Iris pigment epithelial cell (primary cell): Measurements from ENCODE around the gene LCN6.
"Not testable (repeated sequence)": the region's sequence is repeated elsewhere in the genome, so short reads cannot be mapped to it uniquely, and the experiment has no call there.

Experiments used
- DNase-seq: peaks from one replicate; pipeline ENCODE4 v3.0.0-alpha.2; 2011; ENCODE audit warnings: low read depth

Gene LCN6

GRCh38 chr9:136709454-136710109, 38.7 kb downstream of the LCN6 start:
- DNase-seq = no peak

DNA sequence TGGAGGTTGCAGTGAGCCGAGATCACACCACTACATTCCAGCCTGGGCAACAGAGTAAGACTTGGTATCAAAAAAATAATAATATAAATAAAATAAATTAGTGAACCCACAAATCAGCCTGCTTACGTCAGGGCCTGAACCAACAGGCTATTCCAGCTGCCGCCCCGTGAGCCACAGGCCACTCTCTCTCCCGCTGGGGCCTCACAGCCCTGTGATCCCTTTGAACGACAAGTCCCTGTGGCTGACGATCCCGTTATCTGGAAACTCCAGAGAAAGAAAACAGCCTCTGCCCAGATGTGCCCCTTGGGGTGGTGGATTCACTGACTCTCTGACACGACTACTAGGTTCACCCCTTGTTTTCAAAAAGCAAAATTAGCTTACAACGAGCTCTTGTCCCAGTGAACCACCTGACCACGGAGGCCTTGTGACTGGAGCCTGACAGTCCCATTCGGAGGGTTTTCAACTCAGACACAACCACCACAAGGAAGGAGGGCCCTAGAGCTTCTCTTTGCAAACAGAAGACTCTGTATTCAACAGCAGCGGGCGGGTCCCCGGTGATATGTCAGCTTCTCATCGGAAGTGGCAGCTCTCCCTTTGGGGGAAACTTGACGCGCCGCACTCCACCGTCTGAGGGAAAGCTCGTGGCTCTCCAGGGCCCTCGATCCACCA, 40.3 kb downstream of the LCN6 start:
- DNase-seq = no peak

- DNase-seq = no peak
Observed at GRCh38 chr9:136707011-136707410, 41.3 kb downstream of the LCN6 start.

DNA sequence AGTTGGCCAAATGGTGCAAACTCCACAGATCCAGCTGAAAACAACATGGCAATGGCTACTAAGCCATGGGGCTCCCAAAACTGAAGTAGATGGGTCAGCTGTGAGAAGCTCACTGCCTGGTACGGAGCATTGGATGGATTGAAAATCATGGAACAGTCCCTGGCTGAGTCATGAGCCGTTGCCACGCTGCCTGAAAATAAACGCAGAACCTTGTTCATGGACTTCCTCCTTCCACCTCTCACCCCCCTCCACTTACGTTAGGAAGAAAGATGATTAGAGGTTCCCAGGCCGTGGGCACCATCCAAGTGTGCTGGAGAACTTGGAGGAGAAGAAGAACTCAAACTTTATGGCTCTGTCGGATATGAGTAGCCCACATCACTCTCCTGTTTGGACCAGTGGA, 42.8 kb downstream of the LCN6 start:
- DNase-seq = no peak

DNA sequence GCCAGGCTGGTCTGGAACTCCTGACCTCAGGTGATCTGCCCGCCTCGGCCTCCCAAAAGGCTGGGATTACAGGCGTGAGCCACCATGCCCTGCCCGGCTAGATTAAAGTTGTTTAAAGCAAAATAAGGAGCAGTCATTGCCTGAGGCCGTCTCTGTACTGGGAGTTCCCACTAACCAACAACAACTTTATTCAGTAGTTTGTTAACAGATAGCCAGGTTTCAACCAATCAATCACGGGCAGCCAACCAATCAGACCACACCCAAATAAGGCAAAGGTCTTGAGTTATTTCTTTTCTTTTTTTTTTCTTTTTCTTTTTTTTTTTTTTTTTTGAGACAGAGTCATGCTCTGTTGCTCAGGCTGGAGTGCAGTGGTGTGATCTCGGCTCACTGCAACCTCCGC, 43.6 kb downstream of the LCN6 start:
- DNase-seq = not testable (repeated sequence)

- DNase-seq = no peak
Observed at GRCh38 chr9:136703276-136703860, 45.0 kb downstream of the LCN6 start.

GRCh38 chr9:136701668-136702053, 46.7 kb downstream of the LCN6 start:
- no peak for DNase-seq

GRCh38 chr9:136700959-136701667, 47.2 kb downstream of the LCN6 start:
- DNase-seq = no peak

GRCh38 chr9:136700304-136700703, 48.0 kb downstream of the LCN6 start:
- DNase-seq = peak; percentile 23

GRCh38 chr9:136698635-136699246, 49.6 kb downstream of the LCN6 start:
- DNase-seq = no peak

DNA sequence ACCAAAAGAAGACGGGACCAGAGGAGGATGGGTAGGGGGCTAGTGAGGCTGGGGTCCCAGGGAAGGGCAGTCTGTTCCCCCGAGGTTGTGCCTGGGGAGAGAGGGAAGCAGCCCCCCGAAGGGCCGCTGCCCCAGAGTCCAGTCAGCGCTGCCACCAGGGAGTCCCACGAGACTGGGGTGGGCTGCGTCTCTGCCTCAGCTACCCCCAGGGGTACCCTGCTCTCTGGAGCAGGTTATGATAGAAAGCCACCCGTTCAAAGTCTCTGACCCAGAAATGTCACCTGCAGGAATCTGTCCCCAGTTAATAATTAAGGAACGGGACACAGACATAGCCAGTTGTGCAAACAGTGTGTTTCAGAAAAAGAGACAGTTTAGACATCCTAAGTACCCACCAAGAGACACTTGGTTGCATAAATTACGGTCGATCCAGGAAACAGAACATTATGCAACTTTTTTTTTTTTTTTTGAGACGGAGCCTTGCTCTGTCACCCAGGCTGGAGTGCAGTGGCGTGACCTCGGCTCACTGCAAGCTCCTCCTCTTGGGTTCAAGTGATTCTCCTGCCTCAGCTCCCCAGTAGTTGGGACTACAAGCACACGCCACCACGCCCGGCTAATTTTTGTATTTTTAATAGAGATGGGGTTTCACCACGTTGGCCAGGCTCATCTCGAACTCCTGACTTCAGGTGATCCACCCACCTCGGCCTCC, 50.4 kb downstream of the LCN6 start:
- DNase-seq = no peak

- no peak for DNase-seq
Observed at GRCh38 chr9:136697146-136697820, 51.0 kb downstream of the LCN6 start.

DNA sequence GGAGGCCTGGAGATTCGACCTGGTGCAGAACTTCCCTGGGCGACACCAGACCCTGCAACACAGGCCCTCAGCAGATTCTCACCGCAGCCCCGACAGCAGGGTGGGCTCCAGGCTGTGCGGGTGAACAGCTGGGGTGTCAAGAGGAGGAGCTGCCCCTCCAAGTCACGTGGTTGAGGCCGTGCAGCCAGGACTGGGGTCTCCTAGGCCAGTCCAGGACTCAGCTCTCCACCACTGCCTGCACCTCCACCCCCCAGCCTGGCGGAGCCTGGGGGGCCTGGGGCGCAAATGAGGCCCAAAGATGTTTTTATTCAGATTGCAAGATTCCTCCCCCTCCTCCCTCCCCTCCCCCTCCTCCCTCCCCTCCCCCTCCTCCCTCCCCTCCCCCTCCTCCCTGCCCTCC, 51.8 kb downstream of the LCN6 start:
- DNase-seq = no peak

GRCh38 chr9:136695955-136696354, 52.4 kb downstream of the LCN6 start:
- no peak for DNase-seq

GRCh38 chr9:136695435-136695895, 52.9 kb downstream of the LCN6 start:
- no peak for DNase-seq

DNA sequence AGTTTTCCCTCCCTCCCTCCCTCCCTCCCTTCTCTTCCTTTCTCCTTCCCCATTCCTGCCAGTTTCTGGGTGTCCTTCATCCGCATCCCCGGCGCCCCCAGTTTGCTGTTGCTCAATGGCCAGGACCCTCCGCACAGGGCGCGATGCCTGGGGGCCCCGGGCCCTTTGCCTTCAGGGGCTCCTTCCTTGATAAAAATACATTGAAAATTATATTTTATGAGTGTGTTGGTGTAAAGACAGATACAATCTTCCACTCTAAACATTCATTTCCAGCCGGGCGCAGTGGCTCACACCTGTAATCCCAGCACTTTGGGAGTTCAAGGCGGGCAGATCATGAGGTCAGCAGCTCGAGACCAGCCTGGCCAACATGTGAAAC, 53.5 kb downstream of the LCN6 start:
- no peak for DNase-seq

DNA sequence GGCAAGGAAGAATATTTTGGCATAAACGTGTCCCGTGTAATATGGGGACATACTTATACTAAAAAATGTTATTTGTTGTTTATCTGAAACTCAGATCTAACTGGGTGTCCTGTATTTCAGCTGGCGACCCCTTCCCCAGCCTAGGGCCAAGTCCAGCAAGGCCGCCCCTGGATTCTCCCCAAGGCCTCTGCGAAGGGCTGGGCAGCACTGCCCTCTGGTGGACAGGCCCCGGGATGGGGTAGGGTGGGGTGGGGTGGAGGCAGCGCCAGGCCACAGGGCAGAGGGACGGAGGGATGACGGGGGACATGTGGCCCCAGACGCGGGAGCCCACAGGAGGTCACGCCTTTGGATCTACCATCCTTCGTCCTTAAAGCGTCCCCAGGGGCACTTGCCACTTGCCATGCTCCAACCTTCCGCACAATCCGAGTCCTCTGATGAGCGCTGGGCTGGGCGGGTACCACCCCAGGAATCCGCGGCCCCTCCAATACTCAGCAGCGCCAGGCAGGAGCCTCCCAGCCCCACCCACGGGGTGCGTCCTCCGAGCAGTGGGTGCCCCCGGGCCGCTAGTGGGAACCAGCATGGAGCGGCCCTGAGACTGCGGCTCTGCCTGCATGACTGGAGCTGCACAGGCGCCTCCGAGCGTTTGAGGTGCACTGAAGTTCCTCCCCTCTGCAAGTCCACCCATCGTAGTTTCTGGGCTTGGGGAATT, 54.0 kb downstream of the LCN6 start:
- peak; percentile 28 for DNase-seq
